HepG2 (cell line): ENCODE data around the gene LGALS7B. TPM values are rescaled to one million over a fixed set of nuclear protein-coding genes. Genes with fewer than 3 reads are reported as not detected.
A peak's percentile ranks its signal among the peaks of the same experiment; 100 is the strongest.

ENCODE experiments used
- DNMT1 ChIP-seq: sonication (generic); formaldehyde crosslinking; IDR thresholded peaks from 2 replicates; pipeline ENCODE4 v1.5.1; 2020; ENCODE audit warnings: mild to moderate bottlenecking, missing genetic modification reagents
- ERF ChIP-seq: IDR thresholded peaks from 2 replicates; pipeline ENCODE4 v1.6.1; 2018; ENCODE audit warnings: missing biosample characterization, missing genetic modification reagents
- FOXA3 ChIP-seq: IDR thresholded peaks from 2 replicates; pipeline ENCODE4 v1.6.1; 2016; ENCODE audit warnings: missing genetic modification reagents, missing compliant biosample characterization
- FOXC1 ChIP-seq: sonication (generic); formaldehyde crosslinking; IDR thresholded peaks from 2 replicates; pipeline ENCODE4 v1.8.0; 2022; ENCODE audit warnings: mild to moderate bottlenecking, missing genetic modification reagents, borderline replicate concordance
- GPN1 ChIP-seq: sonication (generic); formaldehyde crosslinking; IDR thresholded peaks from 2 replicates; pipeline ENCODE4 v1.5.1; 2020; ENCODE audit warnings: missing genetic modification reagents, borderline replicate concordance
- HDAC2 ChIP-seq: sonication (generic); formaldehyde crosslinking; IDR thresholded peaks from 2 replicates; pipeline ENCODE4 v1.4.0; 2020; ENCODE audit warnings: missing genetic modification reagents
- KAT7 ChIP-seq: IDR thresholded peaks from 2 replicates; pipeline ENCODE4 v1.6.1; 2018; ENCODE audit warnings: borderline replicate concordance, missing compliant biosample characterization
- NR1H2 ChIP-seq: sonication (generic); formaldehyde crosslinking; IDR thresholded peaks from 2 replicates; pipeline ENCODE4 v1.8.1; 2022; ENCODE audit warnings: low read depth, missing genetic modification reagents, borderline replicate concordance
- PRPF4 ChIP-seq: fragments of 200-400 bp; formaldehyde crosslinking; IDR thresholded peaks from 2 replicates; pipeline ENCODE4 v1.6.1; 2016; ENCODE audit warnings: low read length, low read depth; ENCODE audit not compliant: poor library complexity, severe bottlenecking
- SOX6 ChIP-seq, 2 experiments: fragments of 450-650 bp in 1 of 2; sonication (generic) in 1 of 2; formaldehyde crosslinking in 1 of 2; IDR thresholded peaks; 2 replicates each; pipeline versions ENCODE4 v1.4.0 to v1.6.1; 2017 to 2020; ENCODE audit warnings: antibody characterized with exemption in 1 of 2, mild to moderate bottlenecking in 1 of 2, missing genetic modification reagents in 1 of 2
- SP4 ChIP-seq: sonication (generic); formaldehyde crosslinking; IDR thresholded peaks from 2 replicates; pipeline ENCODE4 v1.8.1; 2023; ENCODE audit warnings: mild to moderate bottlenecking, missing genetic modification reagents
- TCF7L2 ChIP-seq: IDR thresholded peaks from 2 replicates; pipeline ENCODE4 v1.6.1; 2011; ENCODE audit warnings: mild to moderate bottlenecking, low read depth, low read length, moderate library complexity
- ZFP91 ChIP-seq: sonication (generic); formaldehyde crosslinking; IDR thresholded peaks from 2 replicates; pipeline ENCODE4 v1.9.0; 2022; ENCODE audit warnings: missing genetic modification reagents, mild to moderate bottlenecking, borderline replicate concordance
- ZMYM2 ChIP-seq: sonication (generic); formaldehyde crosslinking; IDR thresholded peaks from 2 replicates; pipeline ENCODE4 v1.8.0; 2022; ENCODE audit warnings: mild to moderate bottlenecking, missing genetic modification reagents
- ZNF17 ChIP-seq: sonication (generic); formaldehyde crosslinking; IDR thresholded peaks from 2 replicates; pipeline ENCODE4 v1.5.0; 2020; ENCODE audit warnings: mild to moderate bottlenecking, missing genetic modification reagents
- ZNF331 ChIP-seq: sonication (generic); formaldehyde crosslinking; IDR thresholded peaks from 2 replicates; pipeline ENCODE4 v1.4.0; 2020; ENCODE audit warnings: missing genetic modification reagents
- ZNF441 ChIP-seq: sonication (generic); formaldehyde crosslinking; IDR thresholded peaks from 2 replicates; pipeline ENCODE4 v1.7.0; 2021; ENCODE audit warnings: missing genetic modification reagents, borderline replicate concordance
- ZNF704 ChIP-seq: sonication (generic); formaldehyde crosslinking; IDR thresholded peaks from 2 replicates; pipeline ENCODE4 v1.8.1; 2023; ENCODE audit warnings: mild to moderate bottlenecking, inconsistent platforms, moderate library complexity, missing genetic modification reagents, borderline replicate concordance
- ZNF841 ChIP-seq: sonication (generic); formaldehyde crosslinking; IDR thresholded peaks from 2 replicates; pipeline ENCODE4 v1.8.1; 2023; ENCODE audit warnings: missing genetic modification reagents, borderline replicate concordance
- ZSCAN12 ChIP-seq: sonication (generic); formaldehyde crosslinking; IDR thresholded peaks from 2 replicates; pipeline ENCODE4 v1.9.0; 2021; ENCODE audit warnings: mild to moderate bottlenecking, missing genetic modification reagents
- polyA plus RNA-seq, 8 experiments: library from polyadenylated mRNA; depleted of rRNA in 3 of 8; stranded (reverse) in 7 of 8; unstranded in 1 of 8; fragments of >200 nt; fragmentation: Illumina TruSeq in 4 of 8; extraction: Trizol in 4 of 8; gene quantifications; 2 replicates each; pipeline versions ENCODE4 v1.2.1 to v1.2.3, GENCODE V29; 2011 to 2016; ENCODE audit warnings: low read depth in 4 of 8, missing spikeins in 1 of 8, mixed read lengths in 1 of 8; ENCODE audit not compliant: insufficient read depth in 1 of 8
- total RNA-seq, 5 experiments: library from RNA; depleted of rRNA; stranded (reverse); fragments of >200 nt; fragmentation: Illumina TruSeq; extraction: Trizol; gene quantifications; 2 replicates each; pipeline ENCODE4 v1.2.3, GENCODE V29; 2016; ENCODE audit warnings: low read depth in 1 of 5
- TF ChIP-seq, protein P1 (sequence below): sonication (generic); formaldehyde crosslinking; IDR thresholded peaks from 2 replicates; pipeline ENCODE4 v1.5.1; 2020; ENCODE audit warnings: missing genetic modification reagents, mild to moderate bottlenecking, borderline replicate concordance
- TF ChIP-seq, protein P2 (sequence below): IDR thresholded peaks from 2 replicates; pipeline ENCODE4 v1.6.1; 2016; ENCODE audit warnings: missing biosample characterization, missing genetic modification reagents, low read depth

Gene LGALS7B
- total and polyA plus RNA-seq, 2 of the 13 experiments (the other 11 are each of a cell fraction or from before 2014, with no cell fraction given): 1.7 to 2.1 TPM

GRCh38 chr19:38831142-38831605 lies 42.2 kb downstream of the LGALS7B start (continued):
- TF ChIP-seq HDAC2 (CRISPR knock-in tag): peak; percentile 40; the same call in 1 of the 2 replicates
- TF ChIP-seq SOX6 (IDR thresholded peaks at IDR 0.05): no peak
- peak; percentile 3; the same call in 1 of the 2 replicates for TF ChIP-seq SOX6 (CRISPR knock-in tag; IDR thresholded peaks at IDR 0.05)
- peak; percentile 24; the same call in 1 of the 2 replicates for TF ChIP-seq ZNF331 (CRISPR knock-in tag)
- no peak for TF ChIP-seq ZNF841 (CRISPR knock-in tag)
- TF ChIP-seq NR1H2: no peak
- no peak for TF ChIP-seq ZNF17 (CRISPR knock-in tag)
- no peak for TF ChIP-seq SP4 (CRISPR knock-in tag)
- TF ChIP-seq PRPF4: no peak
- TF ChIP-seq ERF (CRISPR knock-in tag): 0 out of 2 replicates have a peak, but pooled peaks have one; percentile 56
- TF ChIP-seq ZNF441 (CRISPR knock-in tag): 0 out of 2 replicates have a peak, but pooled peaks have one; percentile 17
- TF ChIP-seq ZSCAN12 (CRISPR knock-in tag): 0 out of 2 replicates have a peak, but pooled peaks have one; percentile 30
- TF ChIP-seq DNMT1 (CRISPR knock-in tag): no peak
- TF ChIP-seq, protein P1, sequence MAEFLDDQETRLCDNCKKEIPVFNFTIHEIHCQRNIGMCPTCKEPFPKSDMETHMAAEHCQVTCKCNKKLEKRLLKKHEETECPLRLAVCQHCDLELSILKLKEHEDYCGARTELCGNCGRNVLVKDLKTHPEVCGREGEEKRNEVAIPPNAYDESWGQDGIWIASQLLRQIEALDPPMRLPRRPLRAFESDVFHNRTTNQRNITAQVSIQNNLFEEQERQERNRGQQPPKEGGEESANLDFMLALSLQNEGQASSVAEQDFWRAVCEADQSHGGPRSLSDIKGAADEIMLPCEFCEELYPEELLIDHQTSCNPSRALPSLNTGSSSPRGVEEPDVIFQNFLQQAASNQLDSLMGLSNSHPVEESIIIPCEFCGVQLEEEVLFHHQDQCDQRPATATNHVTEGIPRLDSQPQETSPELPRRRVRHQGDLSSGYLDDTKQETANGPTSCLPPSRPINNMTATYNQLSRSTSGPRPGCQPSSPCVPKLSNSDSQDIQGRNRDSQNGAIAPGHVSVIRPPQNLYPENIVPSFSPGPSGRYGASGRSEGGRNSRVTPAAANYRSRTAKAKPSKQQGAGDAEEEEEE: no peak
- peak; percentile 75; the same call in 1 of the 2 replicates for TF ChIP-seq ZMYM2 (CRISPR knock-in tag)
- TF ChIP-seq GPN1 (CRISPR knock-in tag): no peak
- TF ChIP-seq ZFP91 (CRISPR knock-in tag): no peak
- TF ChIP-seq ZNF704 (CRISPR knock-in tag): peak; percentile 54
- no peak for TF ChIP-seq TCF7L2
- no peak for TF ChIP-seq FOXC1 (CRISPR knock-in tag)
- TF ChIP-seq KAT7: no peak; the same call in 1 of the 2 replicates
- TF ChIP-seq, protein P2, sequence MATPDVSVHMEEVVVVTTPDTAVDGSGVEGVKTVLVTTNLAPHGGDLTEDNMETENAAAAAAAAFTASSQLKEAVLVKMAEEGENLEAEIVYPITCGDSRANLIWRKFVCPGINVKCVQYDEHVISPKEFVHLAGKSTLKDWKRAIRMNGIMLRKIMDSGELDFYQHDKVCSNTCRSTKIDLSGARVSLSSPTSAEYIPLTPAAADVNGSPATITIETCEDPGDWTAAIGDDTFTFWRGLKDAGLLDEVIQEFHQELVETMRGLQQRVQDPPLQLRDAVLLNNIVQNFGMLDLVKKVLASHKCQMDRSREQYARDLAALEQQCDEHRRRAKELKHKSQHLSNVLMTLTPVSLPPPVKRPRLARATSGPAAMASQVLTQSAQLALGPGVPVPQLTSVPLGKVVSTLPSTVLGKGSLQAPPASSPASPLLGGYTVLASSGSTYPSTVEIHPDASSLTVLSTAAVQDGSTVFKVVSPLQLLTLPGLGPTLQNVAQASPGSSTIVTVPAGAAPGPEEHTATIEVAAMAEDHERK (CRISPR knock-in tag): no peak
- 0 out of 2 replicates have a peak, but pooled peaks have one; percentile 35 for TF ChIP-seq FOXA3 (CRISPR knock-in tag)
